AG04450 (cell line): Measurements from ENCODE around the gene SLC23A1. TPM values are rescaled to one million over a fixed set of nuclear protein-coding genes. Genes with fewer than 3 reads are reported as not detected.

Source experiments
- CTCF ChIA-PET: fragments of 300-600, 350-600 bp; formaldehyde crosslinking; extraction: SDS; loops from one replicate; lab custom pipeline; 2022; ENCODE audit warnings: antibody characterized with exemption, inconsistent platforms; lab: Charles Lee
- POLR2A ChIA-PET: fragments of 350-600 bp; formaldehyde crosslinking; extraction: SDS; loops from one replicate; lab custom pipeline; 2021; ENCODE audit warnings: antibody characterized with exemption, inconsistent platforms; lab: Yijun Ruan, JAX
- DNase-seq: peaks from one replicate; pipeline ENCODE4 v3.0.0-alpha.2; 2011; ENCODE audit warnings: low read depth, low spot score
- H3K27ac ChIP-seq: one replicate; pipeline ENCODE4 v1.5.1; 2012; ENCODE audit warnings: low read depth, low read length, control low read depth
- H3K27me3 ChIP-seq: one replicate; pipeline ENCODE4 v1.6.0; 2012; ENCODE audit warnings: low read length; ENCODE audit not compliant: control insufficient read depth, insufficient read depth
- H3K4me3 ChIP-seq: 2 replicates; pipeline ENCODE4 v1.5.1; 2011; ENCODE audit warnings: mild to moderate bottlenecking, low read depth, low read length, control low read depth
- H3K9me3 ChIP-seq: 2 replicates; pipeline ENCODE4 v1.5.1; 2012; ENCODE audit warnings: low read length; ENCODE audit not compliant: control insufficient read depth, insufficient read depth
- CTCF ChIP-seq: IDR thresholded peaks from 2 replicates; pipeline ENCODE4 v1.5.1; 2011; ENCODE audit warnings: low read depth, low read length, control low read depth, inconsistent platforms
- polyA plus RNA-seq: library from polyadenylated mRNA; depleted of rRNA; stranded (reverse); fragments of >200 nt; gene quantifications from 2 replicates; pipeline ENCODE4 v1.2.3, GENCODE V29; 2011

The SLC23A1 gene
- polyA plus RNA-seq, 1 experiment = not detected

- ChIA-PET POLR2A (no interaction called here), CTCF (interaction anchor here (1.0 to 9.0 kb wide), 3 partner anchors 9 to 341 kb away, joined by 3 to 231 read pairs (median 4); no protein-coding TSS in a partner anchor)
- H3K27me3 ChIP-seq = no peaks in the 10 kb centered on the region
- no peak for DNase-seq
- no peak for TF ChIP-seq CTCF
- H3K9me3 ChIP-seq = no peaks in the 10 kb centered on the region
- no peak overlapping the region for H3K27ac ChIP-seq
- no peak overlapping the region for H3K4me3 ChIP-seq
These were observed 42.4 kb upstream of the SLC23A1 start for GRCh38 chr5:139425497-139425896.

GRCh38 chr5:139422307-139422893, 39.3 kb upstream of the SLC23A1 start:
- H3K27me3 ChIP-seq = no peaks in the 10 kb centered on the region
- ChIA-PET CTCF (interaction anchor here (0.6 to 9.0 kb wide), 37 partner anchors 8 to 343 kb away, joined by 3 to 231 read pairs (median 4); partner anchors contain the start of genes DNAJC18, SPATA24 and STING1), POLR2A (interaction anchor here (0.7 to 0.8 kb wide), 3 partner anchors 70 to 224 kb away, joined by 3 to 4 read pairs (median 3); partner anchors contain the start of gene SIL1)
- no peak overlapping the region for H3K4me3 ChIP-seq
- TF ChIP-seq CTCF = peak; percentile 90
- no peak overlapping the region for H3K27ac ChIP-seq
- H3K9me3 ChIP-seq = no peaks in the 10 kb centered on the region
- DNase-seq = peak; percentile 51

- H3K27ac ChIP-seq = no peak overlapping the region
- POLR2A ChIA-PET = no interaction called here
- CTCF ChIA-PET = interaction anchor here (0.5 to 9.0 kb wide), 4 partner anchors 60 to 346 kb away, joined by 4 to 231 read pairs (median 6); no protein-coding TSS in a partner anchor
These were observed 36.4 kb upstream of the SLC23A1 start for GRCh38 chr5:139419226-139420192.

GRCh38 chr5:139418793-139419192, 35.7 kb upstream of the SLC23A1 start:
- Histone ChIP-seq H3K27ac (no peak overlapping the region), H3K27me3 (no peaks in the 10 kb centered on the region), H3K9me3 (no peaks in the 10 kb centered on the region), H3K4me3 (no peak overlapping the region)
- POLR2A ChIA-PET = no interaction called here
- CTCF ChIA-PET = interaction anchor here (0.7 to 9.0 kb wide), 2 partner anchors 12 to 96 kb away, joined by 5 to 231 read pairs; no protein-coding TSS in a partner anchor
- no peak for TF ChIP-seq CTCF
- DNase-seq = no peak

More at GRCh38 chr5:139419226-139420192, 36.4 kb upstream of the SLC23A1 start:
- DNase-seq = no peak
- TF ChIP-seq CTCF = no peak
- H3K9me3 ChIP-seq = no peaks in the 10 kb centered on the region
- H3K27me3 ChIP-seq = no peaks in the 10 kb centered on the region
- no peak overlapping the region for H3K4me3 ChIP-seq
